Chondrocyte (in vitro differentiated cells): Measurements from ENCODE around the gene PIP5K1B. TPM values are rescaled to one million over a fixed set of nuclear protein-coding genes. Genes with fewer than 3 reads are reported as not detected.

Experiments used
- DNase-seq: peaks from one replicate; pipeline ENCODE4 v3.0.0; 2021; ENCODE audit warnings: mixed read lengths, low spot score
- H3K27ac Mint-ChIP-seq: one replicate; pipeline ENCODE4 v1.8.0; 2021; ENCODE audit warnings: mild to moderate bottlenecking, moderate library complexity, mixed read lengths; ENCODE audit not compliant: unreplicated experiment
- H3K27me3 Mint-ChIP-seq: 2 replicates; pipeline ENCODE4 v1.8.0; 2021; ENCODE audit warnings: low read depth, mixed read lengths
- H3K36me3 Mint-ChIP-seq: 2 replicates; pipeline ENCODE4 v1.8.0; 2021; ENCODE audit warnings: low read depth, mixed read lengths
- H3K4me1 Mint-ChIP-seq: 2 replicates; pipeline ENCODE4 v1.8.0; 2021; ENCODE audit warnings: low read depth, mild to moderate bottlenecking, mixed read lengths
- H3K4me3 Mint-ChIP-seq: one replicate; pipeline ENCODE4 v1.8.0; 2021; ENCODE audit warnings: mild to moderate bottlenecking, moderate library complexity, mixed read lengths; ENCODE audit not compliant: unreplicated experiment
- H3K9me3 Mint-ChIP-seq: 2 replicates; pipeline ENCODE4 v1.8.0; 2021; ENCODE audit warnings: low read depth, mixed read lengths
- total RNA-seq: library from RNA; stranded (reverse); gene quantifications from 3 replicates; pipeline ENCODE4 v1.2.1, GENCODE V29; 2021
- TF ChIP-seq, protein P1 (sequence below): fragments of 200-600 bp; sonication (generic); IDR thresholded peaks from 2 replicates; pipeline ENCODE4 v1.5.0; 2021; ENCODE audit warnings: antibody characterized with exemption, mild to moderate bottlenecking, moderate library complexity

The PIP5K1B gene
- total RNA-seq, 1 donor from 2014 or later = not detected

- TF ChIP-seq, protein P1, sequence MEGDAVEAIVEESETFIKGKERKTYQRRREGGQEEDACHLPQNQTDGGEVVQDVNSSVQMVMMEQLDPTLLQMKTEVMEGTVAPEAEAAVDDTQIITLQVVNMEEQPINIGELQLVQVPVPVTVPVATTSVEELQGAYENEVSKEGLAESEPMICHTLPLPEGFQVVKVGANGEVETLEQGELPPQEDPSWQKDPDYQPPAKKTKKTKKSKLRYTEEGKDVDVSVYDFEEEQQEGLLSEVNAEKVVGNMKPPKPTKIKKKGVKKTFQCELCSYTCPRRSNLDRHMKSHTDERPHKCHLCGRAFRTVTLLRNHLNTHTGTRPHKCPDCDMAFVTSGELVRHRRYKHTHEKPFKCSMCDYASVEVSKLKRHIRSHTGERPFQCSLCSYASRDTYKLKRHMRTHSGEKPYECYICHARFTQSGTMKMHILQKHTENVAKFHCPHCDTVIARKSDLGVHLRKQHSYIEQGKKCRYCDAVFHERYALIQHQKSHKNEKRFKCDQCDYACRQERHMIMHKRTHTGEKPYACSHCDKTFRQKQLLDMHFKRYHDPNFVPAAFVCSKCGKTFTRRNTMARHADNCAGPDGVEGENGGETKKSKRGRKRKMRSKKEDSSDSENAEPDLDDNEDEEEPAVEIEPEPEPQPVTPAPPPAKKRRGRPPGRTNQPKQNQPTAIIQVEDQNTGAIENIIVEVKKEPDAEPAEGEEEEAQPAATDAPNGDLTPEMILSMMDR = no peak
- Mint-ChIP-seq H3K36me3 (no peaks in the 10 kb centered on the region), H3K4me3 (no peak overlapping the region), H3K27me3 (peaks cover 18% of the 10 kb centered on the region), H3K4me1 (no peaks in the 10 kb centered on the region), H3K27ac (no peak overlapping the region), H3K9me3 (no peaks in the 10 kb centered on the region)
- DNase-seq = no peak
Measured at GRCh38 chr9:68795411-68795810, 90.4 kb downstream of the PIP5K1B start.

DNA sequence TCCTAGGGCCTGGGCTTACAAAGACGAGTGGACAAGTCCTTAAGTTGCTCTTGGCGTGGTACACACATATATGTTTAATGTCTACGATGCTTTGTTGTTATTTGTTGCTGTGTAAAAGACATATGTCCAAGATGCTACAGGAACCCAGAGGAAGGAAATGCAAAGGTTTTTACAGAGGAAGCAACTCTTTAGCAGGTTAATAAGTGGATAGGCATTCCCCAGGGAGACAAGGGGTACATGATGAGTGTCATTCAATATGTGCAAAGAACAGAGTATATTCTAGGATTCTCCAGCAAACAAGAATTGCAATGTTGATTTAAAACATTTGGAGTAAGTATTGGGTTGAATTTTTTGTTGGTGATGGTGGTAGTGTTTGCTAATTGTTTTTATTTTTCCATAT is 92.1 kb downstream of the PIP5K1B start:
- Mint-ChIP-seq H3K4me1 (no peaks in the 10 kb centered on the region), H3K27me3 (peaks cover 15% of the 10 kb centered on the region), H3K9me3 (no peaks in the 10 kb centered on the region), H3K4me3 (no peak overlapping the region), H3K27ac (no peak overlapping the region), H3K36me3 (no peaks in the 10 kb centered on the region)
- TF ChIP-seq, protein P1 = no peak
- no peak for DNase-seq

GRCh38 chr9:68798423-68798822 is 93.4 kb downstream of the PIP5K1B start:
- Mint-ChIP-seq H3K36me3 (no peaks in the 10 kb centered on the region), H3K27ac (no peak overlapping the region), H3K27me3 (peaks cover 15% of the 10 kb centered on the region), H3K4me1 (no peaks in the 10 kb centered on the region), H3K9me3 (no peaks in the 10 kb centered on the region), H3K4me3 (no peak overlapping the region)
- TF ChIP-seq, protein P1 = no peak
- DNase-seq = no peak

DNA sequence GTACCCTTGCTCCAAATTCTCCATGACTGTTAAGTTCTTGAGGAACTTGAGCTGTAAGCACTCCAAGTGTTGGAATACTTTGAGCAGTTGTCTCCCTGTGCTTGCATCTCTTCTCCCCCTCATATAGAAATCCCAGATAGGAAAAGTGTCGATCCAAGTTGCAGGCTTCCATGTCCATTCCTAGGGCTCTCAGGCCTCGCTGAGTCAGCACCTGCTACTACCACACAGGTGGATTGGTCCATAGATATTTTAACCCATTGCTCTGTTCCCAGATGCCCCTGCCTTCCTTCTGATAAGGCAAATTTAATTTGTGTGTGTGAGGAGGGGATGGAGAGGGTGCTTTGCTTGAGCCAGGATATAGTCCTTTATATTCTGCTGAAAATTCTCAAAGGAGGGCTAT is 95.8 kb downstream of the PIP5K1B start:
- H3K4me1 Mint-ChIP-seq = no peaks in the 10 kb centered on the region
- no peak overlapping the region for H3K27ac Mint-ChIP-seq
- H3K9me3 Mint-ChIP-seq = no peaks in the 10 kb centered on the region
- H3K36me3 Mint-ChIP-seq = no peaks in the 10 kb centered on the region
- no peak overlapping the region for H3K4me3 Mint-ChIP-seq
- TF ChIP-seq, protein P1 = no peak
- no peak for DNase-seq
- H3K27me3 Mint-ChIP-seq = peaks cover 17% of the 10 kb centered on the region

GRCh38 chr9:68802525-68803015 is 97.5 kb downstream of the PIP5K1B start:
- peaks cover 11% of the 10 kb centered on the region for H3K27me3 Mint-ChIP-seq
- no peaks in the 10 kb centered on the region for H3K9me3 Mint-ChIP-seq
- DNase-seq = no peak
- no peaks in the 10 kb centered on the region for H3K36me3 Mint-ChIP-seq
- H3K4me1 Mint-ChIP-seq = no peaks in the 10 kb centered on the region
- H3K27ac Mint-ChIP-seq = no peak overlapping the region
- TF ChIP-seq, protein P1 = no peak
- no peak overlapping the region for H3K4me3 Mint-ChIP-seq
